HT1080 (cell line): ENCODE measurements around the gene AGBL4. TPM values are rescaled to one million over a fixed set of nuclear protein-coding genes. Genes with fewer than 3 reads are reported as not detected.
A peak's percentile ranks its signal among the peaks of the same experiment; 100 is the strongest.

Experiments used
- DNase-seq: peaks from one replicate; pipeline ENCODE4 v3.0.0-alpha.2; 2015; ENCODE audit warnings: low read depth
- total RNA-seq: library from RNA; depleted of rRNA; stranded (reverse); fragments of >200 nt; shearing (Covaris generic); gene quantifications from 2 replicates; pipeline ENCODE4 v1.2.3, GENCODE V29; 2014

AGBL4 gene
- total RNA-seq, 1 experiment from 2014 or later, result not detected

DNA sequence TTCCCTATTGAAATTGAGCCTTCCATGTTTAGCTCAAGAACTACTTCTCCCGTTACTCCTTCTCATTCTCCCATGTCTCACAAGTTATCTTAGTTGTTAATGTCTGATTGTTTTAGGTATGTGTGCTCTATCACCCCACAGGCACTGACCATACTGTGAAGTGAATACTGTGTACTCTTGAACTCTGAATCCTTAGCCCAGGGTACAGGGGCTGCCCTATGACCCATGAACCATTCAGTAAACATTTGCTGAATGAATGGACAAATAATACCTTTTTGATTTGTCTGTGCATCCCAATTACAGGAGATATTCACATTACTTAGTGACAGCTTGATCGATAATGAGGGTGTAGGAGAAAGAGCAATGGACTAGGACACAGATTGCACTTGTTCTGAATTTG is 1077.7 kb downstream of the AGBL4 start:
- DNase-seq, result no peak

DNA sequence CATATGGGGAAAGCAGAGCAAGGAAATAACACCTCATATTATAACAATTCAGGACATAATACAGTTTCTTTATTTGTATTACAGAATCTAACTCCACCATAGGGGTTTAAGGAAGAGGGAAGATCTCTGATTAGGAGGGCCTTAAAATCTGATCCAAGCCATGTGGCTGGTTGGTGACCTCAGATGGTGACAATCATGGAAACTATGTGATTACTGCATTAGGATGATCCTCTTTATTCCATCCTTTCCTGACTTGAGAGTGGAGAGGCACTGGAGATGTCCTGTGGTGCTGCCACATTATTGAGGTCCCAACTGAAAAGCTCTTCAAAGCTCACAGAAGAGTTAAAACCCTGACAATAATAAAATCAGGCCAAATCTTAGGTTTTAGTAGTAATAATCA is 1078.9 kb downstream of the AGBL4 start:
- DNase-seq, result no peak

DNA sequence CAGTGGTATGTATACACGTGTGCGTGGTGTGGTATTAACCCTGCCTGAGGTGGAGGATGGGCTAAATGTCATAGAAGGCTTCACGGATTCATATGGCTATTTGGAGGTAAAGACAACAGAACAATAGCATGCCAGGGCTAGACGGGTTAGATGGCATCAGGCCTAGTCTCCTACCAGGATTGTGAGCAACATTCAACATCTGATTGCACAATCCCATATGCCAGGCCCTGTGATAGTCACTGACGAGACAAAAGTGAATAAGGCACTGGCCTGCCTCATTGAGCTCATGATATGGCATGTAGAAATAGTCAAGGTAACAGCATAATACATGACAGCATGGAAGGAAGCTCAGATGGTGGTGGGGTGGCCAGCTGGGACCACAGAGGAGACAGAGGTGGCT is 1079.9 kb downstream of the AGBL4 start:
- no peak for DNase-seq

DNA sequence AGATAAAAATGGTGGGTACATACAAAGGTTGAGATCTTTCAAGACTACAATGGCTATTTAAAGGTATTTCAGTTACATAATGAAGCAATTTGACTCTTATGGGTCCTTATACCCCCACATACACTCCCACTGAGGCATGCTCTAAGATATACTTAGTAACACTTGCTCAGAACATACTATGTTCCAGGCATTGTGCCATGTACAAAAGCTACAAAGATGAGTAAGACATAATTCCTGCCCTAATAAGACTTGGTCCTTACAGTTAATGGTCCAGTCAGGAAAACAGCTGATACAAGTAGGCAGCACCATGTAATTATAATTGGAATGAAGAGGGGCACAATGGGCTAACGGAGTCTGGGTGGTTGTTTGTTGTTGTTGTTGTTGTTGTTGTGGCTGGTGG is 1080.4 kb downstream of the AGBL4 start:
- peak; percentile 15 for DNase-seq

DNA sequence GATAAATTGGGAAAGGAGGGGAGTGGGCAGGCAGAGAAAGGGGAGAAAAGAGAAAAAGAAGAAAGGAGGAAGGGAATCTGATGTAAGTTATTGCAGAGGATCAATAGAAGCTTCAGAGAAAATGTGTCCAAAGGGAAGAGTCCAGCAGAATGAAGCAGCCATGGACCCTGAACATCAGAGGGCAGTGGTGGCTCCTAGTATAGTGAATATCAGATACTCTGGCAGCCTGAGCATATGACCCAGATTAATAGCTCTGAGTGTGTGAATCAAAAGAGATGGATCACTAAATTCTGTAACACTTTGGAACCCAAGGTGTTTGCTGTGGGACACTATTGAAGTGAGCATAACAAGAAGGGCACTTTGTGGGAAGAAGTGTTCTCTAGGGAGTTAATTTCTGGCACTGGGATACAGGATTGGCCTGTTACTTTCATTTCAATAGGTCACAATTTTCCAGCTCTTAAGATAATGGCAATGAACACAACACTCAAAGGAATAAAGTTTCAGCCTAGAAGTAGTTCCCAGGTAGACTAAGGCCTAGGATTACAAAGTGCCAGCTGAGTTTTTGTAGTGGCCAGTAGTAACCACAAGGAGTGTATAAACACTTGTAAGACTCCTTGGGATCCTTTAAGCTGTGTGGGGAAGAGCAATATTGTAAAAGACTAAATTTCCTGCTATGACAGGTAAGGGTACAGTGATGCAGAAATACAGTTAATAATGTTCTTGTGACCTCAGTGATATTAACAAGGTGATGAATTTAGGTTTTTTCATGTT is 1082.6 kb downstream of the AGBL4 start:
- no peak for DNase-seq

DNA sequence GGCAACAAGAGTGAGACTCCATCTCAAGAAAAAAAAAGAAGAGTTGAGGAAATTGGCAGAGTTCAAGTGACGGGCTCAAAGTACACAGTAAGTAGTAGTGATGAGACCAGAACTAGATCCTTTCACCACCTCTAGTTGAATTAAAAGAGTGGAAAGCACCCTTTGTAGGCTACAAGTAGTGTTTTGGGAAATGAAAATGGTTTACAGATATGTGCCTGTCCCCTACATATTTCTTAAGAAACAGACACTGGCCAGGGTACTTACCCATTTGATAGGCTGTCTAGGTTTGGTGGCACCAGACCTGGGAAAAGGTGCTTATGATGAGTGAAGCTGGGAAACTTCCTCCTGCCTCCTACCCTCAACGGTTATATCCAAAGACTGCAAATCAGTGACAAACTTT is 1083.4 kb downstream of the AGBL4 start:
- DNase-seq, result no peak

DNA sequence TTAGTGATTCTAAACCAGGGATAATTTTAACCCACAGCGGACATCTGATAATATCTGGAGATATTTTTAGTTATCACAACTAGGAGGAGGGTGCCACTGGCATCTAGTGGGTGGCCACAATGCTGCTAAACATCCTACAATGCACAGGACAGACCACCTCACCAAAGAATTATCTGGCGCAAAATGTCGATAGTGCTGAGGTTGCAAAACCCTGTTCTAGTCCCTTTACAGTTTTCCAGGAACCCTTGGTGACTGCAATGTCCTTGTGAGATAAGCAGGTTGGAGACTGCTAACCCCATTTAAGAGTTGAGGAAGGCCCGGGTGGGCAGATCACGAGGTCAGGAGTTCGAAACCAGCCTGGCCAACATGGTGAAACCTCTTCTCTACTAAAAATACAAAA is 1083.9 kb downstream of the AGBL4 start:
- no peak for DNase-seq

DNA sequence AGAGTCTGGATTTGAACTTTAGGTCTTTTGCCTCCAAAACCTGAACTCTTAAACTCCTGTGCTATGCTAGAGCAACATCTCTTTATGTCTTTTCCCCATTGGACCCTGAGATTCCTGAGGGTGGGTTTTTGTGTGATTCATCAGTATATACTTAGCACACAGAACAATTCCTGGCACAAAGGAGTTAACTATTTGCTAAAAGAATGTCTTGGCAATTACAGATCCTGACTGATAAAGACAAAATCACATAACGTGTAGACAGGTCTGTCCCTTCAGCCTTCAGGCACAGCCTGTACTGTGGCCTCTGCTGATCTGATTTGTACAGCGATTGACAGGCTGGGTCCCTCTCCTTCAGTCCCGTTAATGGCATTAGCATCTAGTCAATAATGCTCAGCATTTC is 1084.7 kb downstream of the AGBL4 start:
- DNase-seq, result no peak

DNA sequence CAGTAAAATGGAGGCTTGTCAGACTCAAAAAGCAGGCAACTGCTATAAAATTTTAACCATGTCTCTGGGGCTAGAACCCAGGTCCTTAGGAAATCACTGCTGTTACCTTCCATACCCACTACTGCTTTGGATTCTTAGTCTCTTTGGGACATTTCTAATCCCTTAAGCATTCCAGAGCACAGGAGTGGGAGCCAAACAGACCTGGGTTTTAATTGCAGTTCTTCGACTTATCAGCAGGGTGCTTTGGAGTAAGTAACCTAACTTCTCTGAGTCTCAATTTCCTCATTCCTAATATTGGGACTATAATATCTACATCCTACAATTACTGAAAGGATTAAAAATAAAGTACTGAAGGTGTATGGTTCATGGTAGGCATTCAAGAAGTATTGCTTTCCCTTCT is 1086.0 kb downstream of the AGBL4 start:
- no peak for DNase-seq

DNA sequence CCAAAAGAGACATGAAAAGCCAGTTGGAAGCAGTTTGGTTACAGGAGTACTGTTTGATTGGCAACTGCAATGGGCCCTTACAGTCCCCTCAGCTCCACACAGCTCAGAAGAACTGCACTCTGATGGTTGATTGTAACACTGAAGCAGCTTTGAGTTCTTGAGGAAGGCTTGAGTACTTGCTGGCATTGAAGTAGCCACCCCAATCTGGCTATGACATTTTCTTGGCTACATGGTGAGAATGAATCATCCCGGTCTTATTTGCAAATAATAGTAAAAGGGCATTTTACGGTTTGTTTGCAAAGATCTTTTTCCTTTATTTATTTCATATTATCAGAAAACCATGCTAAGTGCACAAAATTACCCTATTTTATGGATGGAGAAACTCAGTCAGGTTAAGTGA is 1087.3 kb downstream of the AGBL4 start:
- no peak for DNase-seq

DNA sequence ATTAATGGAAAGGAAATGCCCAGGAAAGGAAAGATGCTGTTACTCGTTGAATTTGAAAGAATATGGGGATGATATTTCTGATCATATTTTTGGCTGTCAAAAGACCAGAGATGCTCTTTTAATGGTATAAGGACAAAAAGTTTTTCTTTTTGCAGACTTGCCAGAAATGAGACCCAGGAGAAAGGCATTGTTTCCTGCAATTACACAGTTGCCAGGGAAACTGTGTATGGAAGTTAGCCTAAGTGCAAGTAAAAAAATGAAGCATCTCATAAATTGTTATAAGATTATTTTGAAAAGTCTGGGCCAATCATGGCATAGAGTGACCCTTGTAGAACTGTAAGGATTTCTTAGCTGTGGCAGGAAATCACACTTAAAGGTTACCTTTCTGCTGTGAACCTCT is 1091.4 kb downstream of the AGBL4 start:
- DNase-seq, result no peak

DNA sequence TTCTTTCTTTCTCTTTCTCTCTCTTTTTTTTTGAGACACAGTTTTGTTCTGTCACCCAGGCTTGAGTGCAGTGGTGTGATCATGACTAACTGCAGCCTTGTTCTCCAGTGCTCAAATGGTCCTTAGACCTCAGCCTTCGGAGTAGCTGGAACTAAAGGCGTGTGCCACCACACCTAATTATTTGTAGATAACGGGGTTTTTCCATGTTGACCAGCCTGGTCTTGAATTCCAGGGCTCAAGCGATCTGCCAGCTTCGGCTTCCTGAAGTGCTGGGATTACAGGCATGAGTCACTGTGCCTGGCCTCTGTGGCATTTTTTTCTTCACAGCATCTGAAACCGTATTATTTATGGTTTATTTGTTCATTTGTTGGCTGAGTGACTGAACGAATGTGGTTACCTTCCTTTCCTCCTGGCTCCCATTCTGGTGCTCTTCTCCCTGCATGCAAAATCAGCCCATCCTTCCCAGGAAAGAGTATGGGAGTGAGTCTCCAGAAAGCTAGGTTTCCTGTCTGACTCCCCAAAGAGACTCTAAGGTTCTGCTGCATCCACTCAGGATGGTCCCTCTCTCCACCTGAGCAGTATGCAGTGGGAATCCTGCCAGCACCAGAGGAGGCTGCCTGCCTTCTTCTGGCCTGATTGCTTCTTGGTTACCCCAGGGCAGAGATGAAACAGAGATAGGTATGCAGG is 1092.1 kb downstream of the AGBL4 start:
- DNase-seq, result peak; percentile 91

DNA sequence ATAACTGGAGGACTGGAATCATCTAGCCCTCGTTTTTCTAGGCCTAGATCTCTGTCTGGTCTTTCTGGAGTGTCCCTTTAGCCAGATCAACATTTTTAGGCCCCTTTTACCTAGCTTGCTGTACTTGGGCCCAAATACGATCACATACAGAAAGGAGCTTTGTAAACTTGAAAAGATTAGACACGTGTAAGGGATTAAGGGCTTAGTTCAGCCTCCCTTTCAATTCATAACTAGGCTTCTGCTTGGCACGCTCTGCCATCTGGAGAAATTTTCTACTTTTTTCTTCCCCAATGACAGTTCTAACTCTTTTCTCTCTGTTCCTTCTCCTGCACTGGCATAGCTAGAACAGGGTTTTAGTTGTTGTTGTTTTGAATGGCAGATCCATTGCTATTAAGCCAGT is 1093.7 kb downstream of the AGBL4 start:
- no peak for DNase-seq

DNA sequence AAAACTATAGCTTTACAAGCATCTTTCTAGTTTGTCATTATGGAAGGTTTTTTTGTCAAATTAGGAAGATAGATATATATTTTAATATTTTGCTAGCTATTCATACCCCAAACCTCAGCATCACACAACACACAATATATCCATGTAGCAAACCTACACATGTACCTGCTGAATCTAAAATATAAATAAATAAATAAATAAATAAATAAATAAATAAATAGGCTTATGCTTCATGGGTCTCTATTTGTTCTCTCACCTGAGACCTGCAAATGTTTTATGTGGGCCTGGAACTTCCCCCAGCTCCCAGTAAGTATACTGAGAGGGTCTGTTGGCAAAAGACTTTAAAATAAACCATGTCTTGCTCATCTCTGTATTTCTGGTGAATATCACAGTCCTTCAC is 1099.7 kb downstream of the AGBL4 start:
- DNase-seq, result no peak

DNA sequence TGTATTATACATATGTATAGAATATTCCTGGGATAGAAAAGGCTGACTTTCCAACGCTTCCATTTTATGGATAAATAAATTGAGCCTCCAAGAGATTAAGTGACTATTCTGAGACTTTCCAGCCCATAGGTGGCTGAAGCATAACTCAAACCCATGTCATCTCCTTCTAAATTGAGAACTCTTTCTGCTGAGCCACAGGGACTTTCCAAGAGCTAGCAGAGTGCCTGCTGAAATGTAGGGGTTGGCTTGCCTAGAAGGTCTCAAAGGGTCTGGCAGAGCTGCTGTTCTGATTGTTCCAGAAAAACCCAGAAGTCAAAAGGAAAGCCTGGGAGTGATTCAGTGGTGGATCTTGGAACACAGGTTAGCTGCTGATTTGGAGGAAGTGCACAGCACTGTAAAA is 1100.6 kb downstream of the AGBL4 start:
- DNase-seq, result no peak

DNA sequence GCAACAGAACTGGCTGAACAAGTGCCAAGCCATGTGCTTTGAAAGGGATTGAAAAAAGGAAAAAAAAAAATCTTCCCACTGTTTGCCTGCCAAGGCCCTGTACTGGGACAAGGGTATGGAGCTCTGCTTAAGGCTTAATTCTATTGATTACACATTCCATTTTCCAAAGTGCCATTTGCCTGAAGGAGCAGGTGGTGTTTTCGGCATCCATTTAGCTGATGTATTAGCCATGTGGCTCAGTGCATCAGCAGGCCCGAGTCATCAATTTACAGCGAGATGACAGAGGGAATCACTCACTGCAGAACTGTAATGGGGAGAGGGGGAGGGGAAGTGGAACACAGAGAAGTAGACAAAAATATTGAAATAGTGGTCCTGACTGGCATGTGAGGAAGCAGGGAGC is 1102.9 kb downstream of the AGBL4 start:
- DNase-seq, result no peak

DNA sequence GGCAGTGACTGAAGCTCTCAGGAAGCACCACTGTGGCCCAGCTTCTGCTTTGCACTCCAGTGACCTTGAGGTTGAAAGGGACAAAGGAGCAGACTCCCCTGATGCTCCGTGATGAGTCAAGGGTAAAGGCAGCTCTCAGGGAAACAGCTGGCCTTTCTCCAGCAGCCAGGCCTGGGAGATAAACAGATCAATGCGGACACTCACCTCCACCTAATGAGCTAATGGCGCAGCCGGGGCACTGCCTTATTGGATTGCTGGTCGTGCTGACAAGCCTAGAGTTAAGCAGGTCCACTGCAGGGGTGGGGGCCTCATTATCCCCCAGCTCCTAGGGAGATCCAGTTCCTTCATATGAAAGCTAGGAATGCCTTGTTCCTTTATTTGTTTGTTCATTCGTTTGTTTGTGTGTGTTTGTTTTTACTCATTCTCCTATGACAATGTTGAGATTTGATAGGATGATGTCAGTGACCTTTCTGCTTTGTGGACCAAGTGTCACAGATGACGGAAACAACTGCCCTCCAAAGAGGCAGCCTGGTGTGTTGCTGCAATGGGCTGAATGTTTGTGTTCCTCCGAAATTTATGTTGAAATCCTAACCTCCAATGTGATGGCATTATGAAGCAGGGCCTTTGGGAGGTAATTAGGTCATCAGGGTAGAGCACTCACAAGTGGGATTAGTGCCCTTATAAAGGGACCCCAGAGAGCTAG is 1105.7 kb downstream of the AGBL4 start:
- peak; percentile 36 for DNase-seq

DNA sequence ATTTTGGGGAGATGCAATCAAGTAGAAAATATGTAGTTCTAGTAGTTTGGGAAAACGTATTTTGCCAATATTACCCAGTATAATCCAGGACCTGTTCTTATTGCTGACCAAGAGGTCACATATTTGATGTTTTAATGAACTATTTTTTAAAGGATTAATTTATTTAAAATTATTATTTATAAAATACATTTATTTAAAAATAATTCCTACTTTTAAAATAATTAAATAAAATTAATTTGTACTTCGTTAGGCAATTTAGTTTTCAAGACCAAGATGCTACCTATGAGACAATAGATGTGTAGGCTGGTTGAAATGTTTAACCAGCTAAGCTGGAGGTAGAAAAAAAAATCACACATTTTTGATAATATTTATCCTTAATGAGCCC is 1106.7 kb downstream of the AGBL4 start:
- no peak for DNase-seq

DNA sequence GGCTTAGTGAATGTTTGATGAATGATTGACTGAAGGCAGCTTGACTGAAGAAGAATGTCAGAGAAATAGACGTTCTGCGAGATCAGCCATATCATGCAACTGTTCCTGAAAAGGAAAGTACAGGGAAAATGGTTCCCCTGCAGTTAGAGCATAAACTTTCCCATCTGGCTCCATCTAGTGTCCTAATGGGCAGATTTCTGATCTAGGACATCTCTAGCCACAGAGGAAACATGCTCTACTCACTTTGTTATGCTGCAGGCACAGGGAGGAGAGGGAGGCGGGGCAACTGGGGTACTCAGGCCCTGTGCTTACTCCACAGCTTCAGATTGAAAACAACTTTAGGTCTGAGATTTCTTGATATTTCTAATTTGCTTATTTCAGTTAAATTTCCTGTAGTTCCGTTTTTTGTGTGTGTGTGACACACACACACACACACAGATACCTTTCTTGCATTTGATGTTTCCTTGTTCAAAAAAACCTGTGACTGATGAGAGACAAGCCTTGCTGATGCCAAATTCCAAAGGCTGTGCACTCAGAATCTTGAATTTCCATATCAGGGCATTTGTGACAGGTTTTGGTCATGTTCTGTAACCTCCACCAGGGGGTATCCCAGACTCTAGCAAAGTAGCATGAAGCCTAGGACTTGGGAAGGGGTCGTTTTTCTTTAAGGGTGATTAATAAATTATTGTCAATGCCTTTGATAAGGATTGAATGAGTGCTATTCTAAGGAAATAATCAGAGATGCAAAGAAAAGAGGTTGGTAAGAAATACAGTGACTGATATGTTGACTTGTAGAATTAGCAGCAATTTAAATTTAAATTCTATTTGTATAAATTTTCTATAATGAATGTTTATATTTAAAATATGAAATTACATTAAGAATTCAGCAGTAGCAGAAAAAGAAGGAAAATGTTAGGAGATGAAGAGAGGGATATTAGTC is 1107.4 kb downstream of the AGBL4 start:
- DNase-seq, result peak; percentile 82

DNA sequence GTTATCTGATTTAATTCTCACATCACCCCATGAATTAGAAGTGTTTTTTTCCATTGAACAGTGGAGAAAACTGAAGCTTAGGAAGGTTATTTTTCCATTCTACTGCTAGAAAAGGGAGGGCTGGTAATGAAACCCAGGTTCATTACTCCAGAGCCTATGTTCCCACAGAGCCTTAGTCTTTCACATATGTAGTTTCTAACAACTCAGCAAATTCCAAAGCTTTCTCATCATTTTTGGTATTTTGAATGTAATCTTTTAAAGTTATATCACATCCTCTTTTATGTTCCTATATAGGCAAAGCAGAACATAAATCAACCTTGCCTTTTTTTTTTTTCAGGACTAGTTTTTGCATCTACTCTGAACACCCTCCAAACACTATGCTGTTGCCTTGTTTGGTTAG is 1115.1 kb downstream of the AGBL4 start:
- DNase-seq, result no peak

DNA sequence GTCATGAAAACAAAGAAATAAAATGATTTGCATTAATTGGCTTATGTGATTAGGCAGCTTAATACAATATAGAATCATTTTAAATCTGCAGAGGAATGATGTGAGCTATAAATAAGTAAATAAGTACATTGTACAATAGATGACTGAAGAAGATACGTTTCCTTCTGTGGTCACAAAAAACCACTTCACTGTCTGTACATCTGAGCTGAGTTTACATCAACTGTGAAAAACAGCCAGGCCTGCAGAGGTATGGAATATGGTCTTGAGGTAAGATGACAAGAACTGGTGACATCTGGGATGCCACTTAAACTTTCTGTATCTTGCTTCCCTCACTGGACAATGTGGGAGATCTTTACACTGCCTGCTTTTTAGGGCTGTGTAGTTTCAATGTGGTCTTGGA is 1117.0 kb downstream of the AGBL4 start:
- no peak for DNase-seq
